GM12875 (cell line): ENCODE data around the gene SLC26A11.

Experiments used
- H3K4me3 ChIP-seq: one replicate; pipeline ENCODE4 v1.5.1; 2011; ENCODE audit warnings: low read depth, low read length, control low read depth
- CTCF ChIP-seq: IDR thresholded peaks from 2 replicates; pipeline ENCODE4 v1.5.1; 2011; ENCODE audit warnings: low read depth, mild to moderate bottlenecking, control low read depth, inconsistent platforms, low read length, moderate library complexity, borderline replicate concordance; ENCODE audit not compliant: insufficient read depth

The SLC26A11 gene

GRCh38 chr17:80291691-80292487 is 71.7 kb downstream of the SLC26A11 start:
- no peak for TF ChIP-seq CTCF

GRCh38 chr17:80292521-80292971 is 72.3 kb downstream of the SLC26A11 start:
- TF ChIP-seq CTCF: no peak
- no peak overlapping the region for H3K4me3 ChIP-seq

More at GRCh38 chr17:80291691-80292487, 71.7 kb downstream of the SLC26A11 start:
- no peak overlapping the region for H3K4me3 ChIP-seq

- H3K4me3 ChIP-seq: no peak overlapping the region
- TF ChIP-seq CTCF: no peak
Observed at GRCh38 chr17:80294210-80294609, 74.0 kb downstream of the SLC26A11 start.

GRCh38 chr17:80294653-80295052 is 74.4 kb downstream of the SLC26A11 start:
- no peak overlapping the region for H3K4me3 ChIP-seq
- no peak for TF ChIP-seq CTCF

- no peak for TF ChIP-seq CTCF
- no peak overlapping the region for H3K4me3 ChIP-seq
Observed at GRCh38 chr17:80295146-80295545, 74.9 kb downstream of the SLC26A11 start.

GRCh38 chr17:80295559-80295958 is 75.3 kb downstream of the SLC26A11 start:
- no peak for TF ChIP-seq CTCF
- no peak overlapping the region for H3K4me3 ChIP-seq

- no peak overlapping the region for H3K4me3 ChIP-seq
- no peak for TF ChIP-seq CTCF
Observed at GRCh38 chr17:80296221-80296620, 76.0 kb downstream of the SLC26A11 start.
